Kidney tubule cell (primary cell): ENCODE measurements around the gene PRR14L.
"Not testable (repeated sequence)": the region's sequence is repeated elsewhere in the genome, so short reads cannot be mapped to it uniquely, and the experiment has no call there.

ENCODE experiments used
- DNase-seq: peaks from one replicate; pipeline ENCODE4 v3.0.0-alpha.2; 2018; ENCODE audit warnings: low spot score

PRR14L gene

GRCh38 chr22:31740314-31740713 is 9.6 kb downstream of the PRR14L start:
- DNase-seq, result not testable (repeated sequence)

- no peak for DNase-seq
These were observed 10.1 kb downstream of the PRR14L start for GRCh38 chr22:31739795-31740201.

- DNase-seq, result no peak
These were observed 11.4 kb downstream of the PRR14L start for GRCh38 chr22:31738566-31738965.

GRCh38 chr22:31737932-31738331 is 12.0 kb downstream of the PRR14L start:
- no peak for DNase-seq

GRCh38 chr22:31736458-31736857 is 13.5 kb downstream of the PRR14L start:
- no peak for DNase-seq

- DNase-seq, result peak; percentile 77
These were observed 15.4 kb downstream of the PRR14L start for GRCh38 chr22:31734512-31734911.

GRCh38 chr22:31733580-31734079 is 16.3 kb downstream of the PRR14L start:
- DNase-seq, result no peak

- DNase-seq, result no peak
These were observed 17.7 kb downstream of the PRR14L start for GRCh38 chr22:31732089-31732829.

GRCh38 chr22:31730344-31730711 is 19.6 kb downstream of the PRR14L start:
- no peak for DNase-seq

GRCh38 chr22:31728857-31729256 is 21.1 kb downstream of the PRR14L start:
- no peak for DNase-seq

GRCh38 chr22:31726692-31727091 is 23.2 kb downstream of the PRR14L start:
- no peak for DNase-seq

- DNase-seq, result no peak
These were observed 26.2 kb downstream of the PRR14L start for GRCh38 chr22:31723723-31724122.

- no peak for DNase-seq
These were observed 30.0 kb downstream of the PRR14L start for GRCh38 chr22:31719850-31720471.

GRCh38 chr22:31715147-31715778 is 34.7 kb downstream of the PRR14L start:
- DNase-seq, result no peak

- DNase-seq, result not testable (repeated sequence)
These were observed 38.7 kb downstream of the PRR14L start for GRCh38 chr22:31711226-31711625.

- no peak for DNase-seq
These were observed 42.4 kb downstream of the PRR14L start for GRCh38 chr22:31707519-31707918.

GRCh38 chr22:31695423-31695822 is 54.5 kb downstream of the PRR14L start:
- DNase-seq, result peak; percentile 46

GRCh38 chr22:31694046-31694445 is 55.9 kb downstream of the PRR14L start:
- DNase-seq, result not testable (repeated sequence)

- DNase-seq, result peak; percentile 27
These were observed 57.6 kb downstream of the PRR14L start for GRCh38 chr22:31692186-31692886.

- no peak for DNase-seq
These were observed 58.5 kb downstream of the PRR14L start for GRCh38 chr22:31691408-31691807.

GRCh38 chr22:31683181-31684105 is 66.5 kb downstream of the PRR14L start:
- DNase-seq, result no peak
